B cell (primary cell): ENCODE data around the gene WDR41.

ENCODE experiments used
- EZH2 ChIP-seq: IDR thresholded peaks from 2 replicates; pipeline ENCODE4 v1.6.1; 2012; ENCODE audit warnings: borderline replicate concordance, low read depth, mild to moderate bottlenecking, moderate library complexity, low read length; ENCODE audit not compliant: insufficient read depth, poor library complexity, severe bottlenecking
- TF ChIP-seq, protein P1 (sequence below): fragments of 200-600 bp; IDR thresholded peaks from one replicate; pipeline ENCODE4 v1.8.0; 2022; ENCODE audit warnings: antibody characterized with exemption, mild to moderate bottlenecking

DNA sequence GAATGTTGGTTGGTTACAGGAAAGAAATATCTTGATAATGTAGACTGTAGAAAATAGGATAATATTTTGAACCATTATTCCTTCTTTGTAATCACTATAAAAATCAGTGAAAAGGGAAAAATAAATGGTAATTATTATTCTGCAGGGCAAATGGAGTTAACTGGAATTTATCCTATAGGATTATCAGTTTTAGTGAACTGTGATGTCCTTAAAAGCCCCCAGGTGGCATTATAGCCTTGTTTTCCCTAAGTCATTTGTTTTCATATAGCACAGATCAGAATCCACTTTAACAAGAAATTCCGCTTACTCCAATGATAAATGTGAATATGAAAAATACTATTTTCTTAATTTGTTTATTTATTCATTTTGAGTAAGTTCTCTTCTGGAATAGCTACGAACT, 26.2 kb upstream of the WDR41 start:
- no peak for TF ChIP-seq EZH2
- TF ChIP-seq, protein P1, sequence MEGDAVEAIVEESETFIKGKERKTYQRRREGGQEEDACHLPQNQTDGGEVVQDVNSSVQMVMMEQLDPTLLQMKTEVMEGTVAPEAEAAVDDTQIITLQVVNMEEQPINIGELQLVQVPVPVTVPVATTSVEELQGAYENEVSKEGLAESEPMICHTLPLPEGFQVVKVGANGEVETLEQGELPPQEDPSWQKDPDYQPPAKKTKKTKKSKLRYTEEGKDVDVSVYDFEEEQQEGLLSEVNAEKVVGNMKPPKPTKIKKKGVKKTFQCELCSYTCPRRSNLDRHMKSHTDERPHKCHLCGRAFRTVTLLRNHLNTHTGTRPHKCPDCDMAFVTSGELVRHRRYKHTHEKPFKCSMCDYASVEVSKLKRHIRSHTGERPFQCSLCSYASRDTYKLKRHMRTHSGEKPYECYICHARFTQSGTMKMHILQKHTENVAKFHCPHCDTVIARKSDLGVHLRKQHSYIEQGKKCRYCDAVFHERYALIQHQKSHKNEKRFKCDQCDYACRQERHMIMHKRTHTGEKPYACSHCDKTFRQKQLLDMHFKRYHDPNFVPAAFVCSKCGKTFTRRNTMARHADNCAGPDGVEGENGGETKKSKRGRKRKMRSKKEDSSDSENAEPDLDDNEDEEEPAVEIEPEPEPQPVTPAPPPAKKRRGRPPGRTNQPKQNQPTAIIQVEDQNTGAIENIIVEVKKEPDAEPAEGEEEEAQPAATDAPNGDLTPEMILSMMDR: no peak
